HG03575 (cell line): ENCODE measurements around the gene CXCR5.

Experiments used
- ATAC-seq: cut with Tn5 transposase; IDR thresholded peaks from one replicate; pipeline ENCODE4 v1.9.1; 2021; ENCODE audit not compliant: unreplicated experiment, insufficient number of reproducible peaks, low FRiP score; ENCODE audit errors: extremely low read depth

The CXCR5 gene

DNA sequence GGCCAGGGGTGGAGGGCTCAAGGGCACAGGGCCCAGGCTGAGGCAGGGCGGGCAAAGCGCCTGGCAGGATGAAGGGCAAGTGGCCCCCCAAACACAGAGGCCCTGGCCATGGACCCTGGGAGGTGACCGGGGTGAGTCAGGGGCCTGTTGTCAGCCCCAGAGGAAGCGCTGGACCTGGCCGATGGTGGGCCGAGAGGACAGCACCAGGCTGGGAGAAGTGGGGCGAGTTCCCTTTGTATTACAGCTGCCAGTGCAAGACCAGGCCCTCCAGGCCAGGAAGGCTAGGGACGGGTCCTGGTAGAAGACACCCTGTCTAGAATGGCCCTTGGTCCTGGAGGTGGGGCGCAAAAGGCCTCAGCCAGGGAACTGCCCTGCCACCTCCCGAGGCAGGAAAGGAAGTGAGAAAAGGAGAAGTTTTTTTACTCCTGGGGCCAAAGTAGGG is 12.8 kb downstream of the CXCR5 start:
- ATAC-seq: no peak

- ATAC-seq: no peak
These were observed 13.4 kb downstream of the CXCR5 start for GRCh38 chr11:118896921-118897591.

DNA sequence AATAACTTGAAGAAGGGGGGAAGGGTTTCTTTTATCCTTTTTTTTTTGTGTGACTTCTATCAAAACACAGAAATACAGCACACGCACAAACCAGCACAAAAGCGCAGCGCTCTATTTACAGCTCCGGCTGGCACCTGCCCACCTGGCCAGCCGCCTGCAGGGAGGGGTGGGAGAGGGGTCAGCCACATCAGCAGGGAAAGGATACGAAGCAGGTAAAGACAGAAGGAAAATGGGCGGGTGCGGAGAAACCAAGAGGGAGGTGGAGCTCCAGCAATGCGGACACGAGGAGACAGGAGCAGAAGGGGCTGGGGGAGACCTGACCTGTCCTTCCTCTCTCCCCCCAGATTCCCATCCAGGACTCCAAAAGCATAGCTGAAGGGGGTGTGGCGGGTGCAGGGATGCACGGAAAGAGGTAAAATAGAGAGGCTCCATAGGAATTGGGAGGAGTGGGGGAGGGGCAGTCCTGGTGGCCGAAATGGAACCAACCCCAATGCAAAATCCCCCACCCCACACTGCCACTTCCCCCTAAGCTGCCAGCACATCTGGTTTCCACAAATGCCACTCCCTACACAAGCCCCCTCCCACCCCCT is 14.1 kb downstream of the CXCR5 start:
- ATAC-seq: no peak

DNA sequence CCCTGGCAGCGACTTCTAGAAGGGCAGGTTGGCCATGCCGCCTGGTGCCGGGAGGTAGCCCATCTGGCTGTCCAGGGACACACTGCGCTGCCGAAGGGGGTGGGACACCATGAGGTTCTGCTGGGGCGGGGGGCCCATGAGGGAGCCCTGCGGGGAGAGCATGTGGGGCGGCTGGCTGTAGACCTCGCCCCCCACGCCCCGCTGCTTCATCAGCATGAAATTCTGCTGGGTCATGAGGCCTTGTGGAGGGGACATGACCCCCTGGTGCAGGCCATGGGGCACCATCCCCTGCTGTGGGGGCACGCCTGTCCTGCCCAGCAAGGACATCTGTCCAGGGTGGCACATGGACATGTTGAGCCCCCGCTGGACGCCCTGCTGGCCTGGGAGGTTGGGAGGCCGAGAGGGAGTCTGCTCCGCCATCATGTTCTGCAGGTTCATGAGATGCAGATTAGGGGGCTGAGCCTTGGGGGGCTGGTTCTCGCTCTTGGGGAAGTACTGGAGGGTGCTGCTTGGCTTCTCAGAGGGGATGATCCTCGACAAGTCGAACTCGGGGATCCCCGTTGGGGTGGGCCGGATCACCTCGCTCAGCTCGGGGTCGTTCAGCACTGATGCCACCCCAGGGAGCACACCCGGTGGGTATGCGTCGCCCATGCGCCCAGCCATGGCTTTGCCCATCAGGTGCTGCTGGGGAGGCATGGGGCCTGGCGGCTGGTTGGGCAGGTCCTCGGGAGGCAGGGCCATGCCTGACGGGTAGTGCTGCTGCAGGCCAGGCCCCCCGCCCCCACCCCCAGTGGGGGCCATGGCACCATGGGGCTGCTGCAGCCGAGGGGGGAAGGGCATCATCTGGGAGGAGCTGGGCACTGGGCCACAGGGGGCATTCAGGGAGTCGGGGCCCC is 15.0 kb downstream of the CXCR5 start:
- ATAC-seq: no peak

GRCh38 chr11:118899296-118899688 is 15.6 kb downstream of the CXCR5 start:
- ATAC-seq: no peak

DNA sequence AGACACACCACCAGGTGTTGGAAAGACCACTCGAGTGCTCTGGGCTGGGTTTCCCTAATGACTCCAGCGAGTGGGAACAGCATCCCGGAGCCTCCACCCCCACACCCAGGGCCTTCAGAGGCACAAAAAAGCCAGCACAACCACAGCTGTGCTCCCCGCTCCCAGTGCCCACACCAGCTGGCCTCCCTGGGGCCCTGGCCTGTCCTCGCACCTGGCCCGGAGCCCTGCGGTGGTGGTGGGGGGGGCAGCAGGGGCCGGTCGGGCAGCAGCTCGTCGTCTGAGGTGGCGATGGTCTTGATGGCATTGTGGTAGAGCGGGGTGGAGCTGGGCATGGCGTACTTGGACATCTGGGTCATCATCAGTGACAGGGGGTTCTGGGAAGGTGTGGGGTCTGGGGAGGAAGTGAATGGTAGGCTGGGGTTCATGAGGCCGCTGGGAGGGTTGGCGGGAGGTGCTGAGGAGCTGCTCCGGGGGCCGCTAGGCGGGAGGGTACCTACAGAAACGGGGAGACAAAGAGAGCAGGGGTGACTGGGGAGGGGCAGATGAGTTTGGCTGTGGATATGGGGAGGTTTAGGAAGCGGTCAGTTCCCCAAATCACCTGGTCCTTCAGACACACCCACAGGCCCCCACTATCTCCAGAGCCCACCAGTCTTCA is 16.1 kb downstream of the CXCR5 start:
- no peak for ATAC-seq

GRCh38 chr11:118900535-118901384 is 17.1 kb downstream of the CXCR5 start:
- ATAC-seq: no peak

- ATAC-seq: no peak
These were observed 18.0 kb downstream of the CXCR5 start for GRCh38 chr11:118901494-118902335.

DNA sequence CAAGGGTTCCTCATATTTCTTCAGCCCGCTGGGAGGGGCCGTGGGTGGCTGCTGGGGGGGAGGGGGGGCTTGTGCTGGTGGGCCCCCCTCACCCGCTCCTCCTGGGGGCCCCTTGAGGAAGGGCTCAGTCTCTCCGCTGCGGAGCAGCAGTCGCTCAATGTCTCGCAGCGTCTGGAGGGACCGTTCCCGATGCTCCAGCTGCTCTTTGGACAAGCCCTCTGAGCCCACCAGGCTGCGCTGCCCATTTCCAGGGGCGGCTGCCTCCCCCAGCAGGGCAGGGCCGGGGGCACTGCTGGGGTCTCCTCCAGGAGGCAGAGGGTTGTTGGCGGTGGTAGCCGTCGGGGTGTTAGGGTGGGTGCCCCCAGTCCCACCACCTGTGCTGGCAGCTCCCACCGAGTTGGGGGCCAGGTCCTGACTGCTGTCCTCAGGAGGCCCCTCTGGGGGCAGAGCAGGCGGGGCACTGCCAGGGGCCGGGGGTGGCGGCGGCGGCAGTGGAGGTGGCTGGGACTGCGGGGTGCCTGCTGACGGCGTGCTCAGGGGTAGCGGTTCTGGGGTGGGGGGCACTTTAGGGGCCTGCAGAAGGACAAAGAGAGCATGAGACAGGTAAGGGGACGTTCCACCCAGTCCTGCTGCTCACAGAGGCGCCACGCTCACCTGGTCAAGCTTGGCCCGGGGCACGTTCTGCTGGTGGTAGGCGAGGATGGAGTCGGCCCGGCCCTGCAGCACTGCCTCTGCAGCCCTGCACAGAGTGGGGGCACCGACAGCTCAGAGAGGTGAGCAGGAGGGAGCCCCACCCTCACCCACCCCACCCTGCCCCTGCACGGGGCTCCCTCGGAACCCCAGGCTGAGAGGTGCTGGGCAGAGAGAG is 18.9 kb downstream of the CXCR5 start:
- no peak for ATAC-seq

GRCh38 chr11:118903204-118904015 is 19.7 kb downstream of the CXCR5 start:
- ATAC-seq: no peak

DNA sequence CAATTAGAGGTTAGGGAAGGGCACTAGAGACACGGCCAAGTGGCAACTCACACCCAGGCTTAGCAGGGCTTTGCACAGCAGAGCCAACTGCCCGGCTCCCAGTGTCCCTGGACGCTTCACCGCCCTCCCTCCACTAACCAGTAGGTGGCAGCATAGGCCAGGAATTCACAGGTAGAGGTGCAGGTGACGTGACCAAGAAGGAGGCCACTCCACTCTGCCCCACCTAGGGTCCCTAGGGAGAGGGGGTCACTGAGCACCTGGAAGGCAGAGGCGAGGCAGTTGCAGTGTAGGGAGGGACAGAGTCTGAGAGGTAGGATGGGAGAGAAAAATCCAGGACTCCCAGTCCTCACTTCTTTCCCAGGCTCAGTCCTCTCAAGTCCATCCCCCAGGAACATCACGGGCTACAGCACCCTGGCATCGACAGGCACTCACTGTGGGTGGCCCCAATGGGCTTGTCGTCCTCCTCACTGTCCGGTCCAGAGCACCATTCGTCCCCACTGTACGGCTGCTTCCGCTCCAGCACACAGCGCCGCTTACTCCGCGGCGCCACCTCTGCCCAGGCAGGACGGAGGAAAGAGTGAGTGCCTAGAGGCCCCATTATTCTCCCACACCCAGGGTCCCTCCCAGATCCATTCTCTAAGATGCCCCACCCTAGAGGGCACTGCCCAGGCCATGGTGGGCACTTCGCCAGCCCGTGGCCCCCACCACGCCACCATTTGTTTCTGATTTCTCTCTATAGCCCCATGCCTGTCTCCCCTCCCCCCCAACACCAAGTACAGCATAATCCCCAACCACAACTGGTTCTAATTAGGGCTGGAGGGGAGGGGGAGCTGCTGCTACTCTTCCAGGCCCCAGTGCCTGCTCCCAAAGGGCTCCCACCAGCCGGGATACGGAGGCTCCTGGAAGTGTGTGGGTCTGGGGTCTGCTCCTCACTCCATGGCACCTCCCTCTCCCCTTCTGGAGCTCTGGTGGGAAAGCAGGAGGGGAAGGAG is 23.7 kb downstream of the CXCR5 start:
- ATAC-seq: no peak

DNA sequence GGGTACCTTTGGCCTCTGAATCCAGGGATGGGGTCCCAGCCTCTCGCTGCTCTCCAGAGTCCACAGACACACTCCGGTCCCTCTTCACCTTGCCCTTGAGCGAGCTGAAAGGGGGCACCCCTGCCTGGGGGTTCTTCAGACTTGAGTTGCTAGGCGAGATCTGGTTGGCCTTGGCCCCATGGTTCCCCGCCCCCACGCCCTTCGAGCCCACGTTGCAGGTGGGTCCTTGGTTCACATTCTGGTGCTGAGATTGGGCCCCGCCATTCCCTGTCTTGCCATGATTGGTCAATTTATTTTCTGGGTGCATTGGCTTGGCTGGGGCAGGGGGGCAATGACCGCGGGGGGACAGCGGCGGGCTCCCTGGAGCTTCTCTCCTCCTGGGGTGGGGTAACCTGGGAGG is 24.6 kb downstream of the CXCR5 start:
- no peak for ATAC-seq

DNA sequence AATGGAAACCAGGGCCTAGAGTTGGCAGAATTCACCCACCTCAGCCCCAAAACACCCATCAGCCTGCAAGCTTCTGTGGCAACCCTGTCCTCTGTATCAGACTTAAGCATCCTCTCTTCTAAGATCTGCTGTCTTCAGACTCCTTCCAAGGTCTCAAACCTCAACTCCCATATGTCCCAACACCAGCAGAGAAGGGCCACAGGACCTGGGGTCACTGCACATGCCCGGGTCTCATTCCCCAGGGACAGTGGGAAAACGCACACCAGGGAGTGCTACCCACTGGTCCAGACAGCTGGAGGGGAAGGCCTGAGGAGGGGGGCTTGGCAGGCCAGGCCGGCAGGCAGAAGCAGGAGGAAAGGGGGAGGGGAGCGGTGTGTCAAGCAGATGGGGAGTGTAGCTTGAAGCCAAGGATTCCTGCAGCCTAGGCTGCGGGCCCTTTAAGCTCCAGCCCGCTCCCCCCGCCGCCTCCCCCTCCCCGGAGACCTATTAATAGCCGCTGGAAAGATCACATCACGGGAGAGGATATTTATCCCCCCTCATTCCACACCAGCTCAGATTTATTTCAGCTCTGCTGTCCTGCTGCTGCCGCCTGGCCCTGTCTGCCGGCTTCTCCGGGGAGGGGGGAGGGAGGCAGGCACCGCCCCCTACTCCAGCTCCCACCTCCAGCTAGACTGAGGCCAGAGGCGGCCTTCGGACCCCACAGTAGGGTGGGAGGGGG is 25.4 kb downstream of the CXCR5 start:
- no peak for ATAC-seq

GRCh38 chr11:118909619-118910308 is 26.1 kb downstream of the CXCR5 start:
- no peak for ATAC-seq
